Hematopoietic multipotent progenitor cell (in vitro differentiated cells): ENCODE measurements around the gene ZBTB26. TPM values are rescaled to one million over a fixed set of nuclear protein-coding genes. Genes with fewer than 3 reads are reported as not detected.
"Not testable (repeated sequence)": the region's sequence is repeated elsewhere in the genome, so short reads cannot be mapped to it uniquely, and the experiment has no call there.

Experiments
- DNase-seq, 3 donors: peaks; one replicate each; pipeline ENCODE4 v3.0.0-alpha.2; 2011 to 2015; ENCODE audit warnings: low read depth in 2 of 3, low spot score in 2 of 3
- total RNA-seq: library from RNA; depleted of rRNA; stranded (reverse); fragments of >200 nt; gene quantifications from one replicate; pipeline ENCODE4 v1.2.3, GENCODE V29; 2012

ZBTB26 gene
- total RNA-seq, 1 donor: 7.0 TPM

DNA sequence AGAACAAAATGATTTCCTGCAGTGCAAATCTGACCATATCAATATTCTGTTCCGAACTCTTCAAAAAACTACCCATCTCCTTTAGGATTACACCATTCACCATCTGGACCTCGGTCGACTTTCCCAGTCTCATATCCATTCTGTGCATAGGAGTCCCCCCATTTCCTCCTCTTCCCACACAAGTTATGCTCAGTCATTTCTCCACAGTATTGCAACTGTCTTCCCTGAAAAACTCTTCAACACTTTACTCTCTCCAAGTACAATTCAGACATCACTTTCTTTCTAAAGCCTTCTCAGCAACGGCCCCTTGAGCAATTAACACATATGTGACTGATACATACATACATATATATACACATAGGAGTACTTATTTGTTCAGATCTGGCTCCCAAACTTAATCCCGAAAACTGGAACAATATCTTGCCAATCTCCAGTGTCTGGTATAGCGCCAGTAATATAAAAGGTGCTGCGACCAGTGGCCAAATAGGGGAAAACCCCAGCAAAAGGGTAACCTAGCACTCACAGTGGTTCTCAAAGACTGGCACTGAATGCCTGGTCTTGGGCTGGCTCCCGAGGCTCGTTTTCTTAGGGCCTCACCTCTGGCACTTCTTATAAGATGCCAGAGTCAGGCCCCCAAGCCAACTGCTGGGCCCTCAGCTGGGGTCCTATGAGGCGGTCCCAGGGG lies 629 bp downstream of the ZBTB26 start:
- DNase-seq: no peak

DNA sequence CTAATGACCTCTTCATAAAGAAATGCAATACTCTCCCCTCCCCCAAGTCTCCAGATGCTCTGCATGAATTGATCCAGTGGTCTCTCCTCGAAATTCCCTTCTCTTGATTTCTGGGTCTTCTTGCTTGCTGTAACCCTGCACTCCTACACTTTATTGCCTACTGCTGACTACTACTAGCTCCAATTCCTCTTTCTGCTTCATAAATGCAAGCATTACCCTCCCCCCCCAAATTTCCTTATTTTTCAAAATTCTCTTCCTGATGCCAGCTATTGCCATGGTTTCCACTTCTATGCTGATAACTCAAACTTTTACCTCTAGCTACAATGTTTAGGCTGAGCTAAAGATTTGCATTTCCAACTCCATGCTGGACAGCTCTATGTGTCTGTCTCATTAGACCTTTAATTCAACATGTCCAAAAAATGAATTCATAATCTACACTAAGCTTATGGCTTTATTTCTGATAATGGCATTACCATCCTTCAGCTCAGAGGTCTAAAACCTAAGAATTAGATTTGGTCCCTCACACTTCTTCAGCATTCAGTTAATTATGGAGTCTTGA lies 1.4 kb downstream of the ZBTB26 start:
- no peak for DNase-seq

DNA sequence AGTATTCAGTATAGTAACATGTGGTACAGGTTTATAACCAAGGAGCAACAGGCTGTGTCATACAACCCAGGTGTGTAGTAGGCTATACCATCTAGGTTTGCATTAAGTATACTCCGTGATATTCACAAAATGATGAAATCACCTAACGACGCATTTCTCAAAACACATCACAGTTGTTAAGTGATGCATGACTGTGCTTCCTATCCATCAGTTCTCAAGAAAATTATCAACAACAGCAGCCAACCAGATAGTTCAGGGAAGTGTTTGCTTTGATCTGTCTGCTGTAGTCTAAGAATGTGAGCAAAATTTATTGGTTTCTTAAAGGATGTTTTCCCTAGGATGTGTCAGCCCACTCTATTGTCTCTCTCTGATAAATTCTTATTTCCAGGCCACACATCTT lies 7.4 kb downstream of the ZBTB26 start:
- DNase-seq: no peak

DNA sequence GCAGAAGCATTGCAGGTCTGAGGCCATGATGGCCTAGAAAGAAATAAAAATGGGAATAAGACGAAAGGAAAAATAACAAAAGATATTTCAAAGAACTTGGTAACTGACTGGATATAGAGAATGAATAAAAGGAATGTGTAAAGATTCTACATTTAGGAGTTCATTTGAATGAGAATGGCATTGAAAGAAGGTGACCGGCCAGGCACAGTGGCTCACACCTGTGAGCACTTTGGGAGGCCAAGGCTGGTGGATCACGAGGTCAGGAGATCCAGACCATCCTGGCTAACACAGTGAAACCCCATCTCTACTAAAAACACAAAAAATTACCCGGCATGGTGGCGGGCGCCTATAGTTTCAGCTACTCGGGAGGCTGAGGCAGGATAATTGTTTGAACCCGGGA lies 8.6 kb downstream of the ZBTB26 start:
- no peak for DNase-seq

DNA sequence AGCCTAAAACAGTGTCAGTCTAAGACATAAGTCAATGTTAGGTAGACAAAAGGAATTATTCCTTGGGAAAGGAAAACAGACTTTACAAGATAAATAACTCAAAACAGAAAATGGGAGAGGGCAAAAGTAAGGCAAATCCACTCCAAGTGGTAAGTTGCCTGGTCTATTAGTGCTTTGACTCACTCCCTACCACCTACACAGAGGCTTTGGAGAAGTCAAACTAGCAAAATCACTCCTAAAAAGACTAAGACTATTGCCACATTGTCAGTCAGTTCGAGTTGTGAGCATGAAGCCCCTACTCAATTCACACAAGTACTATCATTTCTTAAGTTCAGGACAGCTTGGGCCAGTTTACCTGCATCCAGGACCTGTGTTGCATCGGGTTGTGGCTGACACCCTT lies 13.0 kb downstream of the ZBTB26 start:
- no peak for DNase-seq

DNA sequence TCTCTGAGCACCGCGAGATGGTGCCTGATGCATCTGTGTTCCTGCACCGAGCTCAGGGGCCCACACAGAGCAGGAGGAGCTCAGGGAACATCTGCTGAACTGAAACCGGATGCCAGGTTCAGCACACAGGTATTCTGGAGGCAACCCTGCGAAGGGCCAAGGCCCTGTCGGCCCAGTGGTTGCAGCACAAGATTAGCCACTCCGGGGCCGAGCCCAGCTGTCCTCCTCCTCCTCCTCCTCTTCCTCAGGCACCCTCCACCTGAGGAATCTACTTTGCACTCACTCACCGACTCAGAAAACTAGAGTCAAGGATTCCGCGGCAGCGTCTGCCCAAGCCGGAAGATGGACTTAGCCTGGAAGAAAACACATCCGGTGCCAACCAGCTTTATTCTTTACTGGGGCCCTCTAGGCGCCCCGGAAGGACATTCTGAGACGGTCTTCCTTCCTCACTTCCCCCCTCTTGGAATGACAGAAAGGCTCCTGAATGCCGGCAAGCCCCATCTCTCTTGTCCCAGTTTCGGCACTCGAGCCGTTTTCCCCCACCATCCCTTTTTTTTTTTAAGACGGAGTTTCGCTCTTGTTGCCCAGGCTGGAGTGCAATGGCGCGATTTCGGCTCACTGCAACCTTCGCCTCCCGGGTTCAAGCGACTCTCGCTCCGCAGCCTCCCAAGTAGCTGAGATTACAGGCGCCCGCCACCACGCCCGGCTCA lies 18.2 kb downstream of the ZBTB26 start, which contains the start of gene ZBTB6:
Gene ZBTB6 (minus strand): TSS at position 360 of the 710 bp plus-strand sequence. CDS start 1,251 bp downstream, outside the sequence.
- peak; percentile 62 to 90 (median 77) for DNase-seq

DNA sequence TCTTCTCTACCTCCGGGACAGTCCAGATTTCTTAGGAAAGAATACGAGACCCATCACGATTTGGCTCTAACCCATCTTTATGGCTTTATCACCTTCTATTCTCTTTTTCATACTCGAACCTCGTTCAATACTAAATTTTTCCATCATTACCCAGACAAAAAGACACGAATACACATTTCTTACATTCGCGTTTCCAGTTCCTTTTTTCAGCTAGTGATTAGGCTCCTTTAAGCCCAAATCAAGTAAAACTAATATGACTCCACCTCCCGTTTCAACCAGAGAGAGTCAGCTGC lies 18.7 kb downstream of the ZBTB26 start:
- no peak for DNase-seq

DNA sequence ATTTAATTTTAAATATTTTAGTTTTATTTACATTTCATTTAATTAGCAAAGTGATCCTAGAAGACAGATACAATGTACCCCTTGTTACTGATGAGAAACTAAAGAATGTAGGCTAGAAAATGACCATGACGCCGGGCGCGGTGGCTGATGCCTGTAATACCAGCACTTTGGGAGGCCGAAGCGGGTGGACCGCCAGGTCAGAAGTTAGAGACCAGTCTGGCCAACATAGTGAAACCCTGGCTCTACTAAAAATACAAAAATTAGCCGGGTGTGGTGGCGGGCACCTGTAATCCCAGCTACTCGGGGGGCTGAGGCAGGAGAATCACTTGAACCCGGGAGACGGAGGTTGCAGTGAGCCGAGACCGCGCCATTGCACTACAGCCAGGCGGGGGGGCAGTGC lies 25.2 kb downstream of the ZBTB26 start:
- DNase-seq: not testable (repeated sequence)

DNA sequence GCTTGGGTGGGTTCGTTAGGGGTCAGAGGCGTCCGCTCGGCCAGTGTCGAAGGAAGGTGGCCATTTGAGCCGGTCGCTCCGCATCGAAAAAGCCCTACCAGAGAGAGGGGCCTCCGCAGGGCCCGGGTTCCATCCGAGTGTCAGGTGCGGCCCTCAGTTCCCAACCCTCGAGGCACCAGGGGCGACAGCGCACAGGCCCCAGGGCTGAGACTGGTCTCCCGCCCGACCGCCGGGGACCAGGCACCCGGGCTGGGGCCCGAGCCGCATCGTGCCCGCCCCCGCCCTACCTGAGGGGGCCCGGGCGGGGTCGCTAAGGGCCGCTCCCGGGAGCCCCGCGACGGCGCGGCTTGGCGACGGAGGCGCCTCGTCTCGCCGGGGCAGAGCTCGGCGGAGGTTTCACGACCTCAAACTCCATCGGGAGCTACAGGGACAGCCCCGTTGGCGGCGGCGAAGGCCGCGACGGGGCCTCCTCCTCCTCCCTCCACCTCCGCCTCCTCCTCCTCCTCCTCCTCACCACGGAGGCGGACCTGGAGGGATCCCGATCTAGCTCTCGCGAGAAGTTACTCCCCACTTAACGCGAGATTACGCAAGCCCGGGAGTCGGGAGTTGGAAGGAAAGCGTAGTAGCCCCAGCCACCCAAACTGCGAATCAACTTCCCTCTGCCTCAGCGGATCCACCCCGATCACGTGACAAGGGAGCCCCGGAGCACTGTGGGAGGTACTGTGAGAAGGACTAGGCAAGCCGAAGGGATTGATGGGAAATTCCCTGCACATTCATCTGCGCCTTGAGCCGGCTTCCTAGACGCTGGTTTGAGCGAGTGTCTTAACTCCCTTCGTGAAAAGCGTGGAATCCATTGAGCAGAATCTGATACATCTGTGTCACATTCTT lies 26.2 kb downstream of the ZBTB26 start, which contains the start of gene RC3H2:
Gene RC3H2 (minus strand): TSS at position 537 of the 888 bp plus-strand sequence. CDS start 7,850 bp downstream, outside the sequence.
- DNase-seq: peak; percentile 97 to 100 (median 100)

DNA sequence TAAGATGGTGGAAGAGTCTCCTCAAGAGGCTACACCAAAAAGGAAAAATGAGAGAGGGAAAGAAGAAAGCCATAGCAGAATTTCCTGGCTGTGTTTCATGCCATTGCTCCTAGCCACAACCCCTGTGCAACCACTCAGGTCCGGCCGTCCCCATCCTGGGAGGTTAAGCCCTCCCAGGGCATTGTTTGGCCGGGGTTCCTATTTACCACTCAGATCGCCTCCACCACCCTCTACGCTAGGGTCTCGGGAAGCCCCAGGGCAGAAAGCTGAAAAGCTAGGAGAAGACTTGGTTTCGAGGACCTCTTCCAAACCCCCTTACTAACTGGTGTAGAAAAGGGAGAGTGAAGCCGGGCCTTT lies 26.9 kb downstream of the ZBTB26 start:
- DNase-seq: no peak

DNA sequence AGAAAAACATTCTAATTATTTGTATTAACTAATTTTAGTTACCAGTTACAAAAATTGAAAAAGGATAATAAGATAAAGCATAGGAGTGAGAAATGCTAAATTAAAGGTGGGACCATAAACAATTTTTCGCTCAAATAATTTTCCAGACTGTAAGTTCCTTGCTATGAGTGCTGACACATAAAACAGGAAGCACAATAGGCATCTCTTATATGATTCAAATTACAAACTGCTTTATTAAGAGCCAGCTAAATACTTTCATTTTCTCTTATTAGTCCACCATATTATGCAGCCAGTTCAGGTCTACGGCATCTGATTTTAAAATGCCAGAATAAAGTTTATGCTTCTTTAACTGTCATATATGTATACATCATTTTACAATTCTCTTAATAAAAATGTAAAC lies 30.5 kb downstream of the ZBTB26 start:
- DNase-seq: peak in 2 of 3 donors; percentile 49 to 67

DNA sequence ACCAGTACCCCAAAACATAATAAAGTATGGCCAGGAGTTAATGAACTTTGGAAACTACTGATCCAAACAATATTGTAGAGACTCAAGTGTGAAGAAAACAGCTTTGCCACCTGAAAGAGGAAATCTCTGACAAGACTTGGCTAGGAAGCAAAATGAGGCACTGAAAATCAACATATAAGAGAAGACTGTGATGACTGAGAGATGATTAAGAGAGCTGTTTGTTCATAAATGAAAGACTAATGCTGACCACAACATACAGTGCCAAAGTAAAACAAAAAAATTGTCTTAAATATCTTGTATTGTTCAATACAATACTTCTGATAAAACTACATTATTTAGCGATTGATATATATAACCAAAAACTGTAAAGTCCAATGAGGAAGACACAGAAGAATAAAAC lies 33.3 kb downstream of the ZBTB26 start:
- no peak for DNase-seq

DNA sequence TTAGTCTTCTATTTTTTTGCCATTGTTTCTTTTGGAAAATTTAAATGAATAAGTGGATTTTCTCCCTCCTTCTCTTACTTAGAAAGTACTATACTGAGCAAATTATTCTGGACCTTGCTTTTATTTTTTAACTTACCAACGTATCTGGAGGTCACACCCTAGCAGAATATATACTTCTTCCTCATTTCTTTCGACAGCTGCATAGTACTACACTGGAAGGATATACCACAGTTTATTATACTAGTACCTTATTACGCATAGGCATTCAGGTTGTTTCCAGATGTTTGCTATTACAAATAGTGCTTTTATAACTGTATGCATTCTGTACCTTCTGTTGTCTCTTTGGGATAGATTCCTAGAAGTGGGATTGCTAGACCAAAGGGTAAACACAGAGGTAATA lies 42.8 kb downstream of the ZBTB26 start:
- no peak for DNase-seq

DNA sequence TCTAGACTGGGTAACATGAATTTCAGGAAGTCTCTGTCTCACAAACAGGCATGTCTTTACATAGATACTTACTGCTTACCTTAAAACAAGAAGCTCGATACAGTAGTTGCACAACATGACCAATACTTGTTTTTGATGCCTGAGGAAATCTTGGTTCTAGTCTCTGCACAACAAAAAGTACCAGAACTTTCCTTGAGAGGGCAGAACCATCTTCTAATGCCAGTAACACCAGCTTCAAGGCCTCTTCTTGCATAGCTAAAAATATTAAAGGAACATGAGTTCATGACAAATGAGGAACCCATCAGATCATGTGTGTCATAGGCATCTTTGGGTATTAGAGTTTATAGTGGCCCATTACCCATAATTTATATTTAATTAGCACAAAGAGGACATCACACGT lies 48.2 kb downstream of the ZBTB26 start:
- peak in 1 of 3 donors; percentile 31 for DNase-seq

DNA sequence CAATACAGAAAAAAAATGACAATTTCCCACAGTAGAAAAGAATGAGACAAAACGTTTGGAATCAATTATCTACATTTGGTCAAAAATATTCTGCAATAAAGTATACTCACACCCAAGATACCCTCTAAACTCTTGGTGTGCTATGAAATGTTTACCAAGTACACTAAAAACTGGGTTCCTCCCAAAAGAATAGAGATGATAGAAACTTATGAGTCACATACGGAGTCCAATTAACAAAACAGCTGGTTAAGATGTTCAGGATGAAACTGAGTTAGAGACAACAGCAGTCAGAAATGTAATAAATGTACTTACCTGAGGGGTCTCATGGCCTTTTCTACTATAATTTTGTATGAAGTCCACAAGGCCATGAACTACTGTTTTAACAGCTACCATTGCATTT lies 51.9 kb downstream of the ZBTB26 start:
- no peak for DNase-seq

DNA sequence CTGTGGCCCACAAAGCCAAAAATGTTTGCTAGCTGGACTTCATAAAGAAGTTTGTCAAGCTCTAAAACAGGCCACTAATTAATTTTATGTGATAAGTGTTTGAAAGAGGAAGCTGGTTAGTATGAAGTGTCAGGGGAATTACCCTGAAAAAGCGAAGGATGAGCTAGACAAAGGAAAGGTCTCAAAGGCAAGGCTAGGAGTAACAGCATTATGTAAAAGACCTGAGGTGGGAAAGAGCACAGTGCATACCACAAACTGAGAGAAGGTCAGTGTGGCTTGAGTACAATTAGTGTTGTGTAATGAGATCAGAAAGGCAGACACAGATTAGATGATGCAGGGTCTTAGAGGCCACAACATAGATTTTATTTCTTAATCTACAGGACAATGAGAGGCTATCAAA lies 55.8 kb downstream of the ZBTB26 start:
- DNase-seq: no peak

DNA sequence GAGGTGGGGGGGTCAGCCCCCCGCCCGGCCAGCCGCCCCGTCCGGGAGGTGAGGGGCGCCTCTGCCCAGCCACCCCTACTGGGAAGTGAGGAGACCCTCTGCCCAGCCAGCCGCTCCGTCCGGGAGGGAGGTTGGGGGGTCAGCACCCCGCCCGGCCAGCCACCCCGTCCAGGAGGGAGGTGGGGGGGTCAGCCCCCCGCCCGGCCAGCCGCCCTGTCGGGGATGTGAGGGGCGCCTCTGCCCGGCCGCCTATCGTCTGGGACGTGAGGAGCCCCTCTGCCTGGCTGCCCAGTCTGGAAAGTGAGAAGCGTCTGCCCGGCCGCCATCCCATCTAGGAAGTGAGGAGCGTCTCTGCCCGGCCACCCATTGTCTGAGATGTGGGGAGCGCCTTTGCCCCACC lies 64.0 kb downstream of the ZBTB26 start:
- DNase-seq: not testable (repeated sequence)

DNA sequence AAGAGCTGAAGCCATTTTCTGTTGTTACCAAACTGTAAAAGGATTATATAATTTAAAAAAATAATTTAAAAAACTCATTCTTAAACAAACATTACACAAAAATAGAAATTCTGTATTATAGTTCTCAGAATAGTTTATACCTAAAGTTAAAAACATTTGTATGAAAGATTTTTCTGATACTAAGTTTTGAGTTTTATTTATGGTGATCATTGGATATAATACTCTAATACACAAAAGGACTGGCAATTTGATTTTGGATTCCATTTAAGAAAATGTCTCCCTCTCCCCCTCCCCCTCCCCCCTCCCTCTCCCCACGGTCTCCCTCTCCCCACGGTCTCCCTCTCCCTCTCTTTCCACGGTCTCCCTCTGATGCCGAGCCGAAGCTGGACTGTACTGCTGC lies 65.2 kb downstream of the ZBTB26 start:
- no peak for DNase-seq
